ENCODE measurements around the gene PDE11A. TPM values are rescaled to one million over a fixed set of nuclear protein-coding genes. Genes with fewer than 3 reads are reported as not detected.
"Not testable (repeated sequence)": the region's sequence is repeated elsewhere in the genome, so short reads cannot be mapped to it uniquely, and the experiment has no call there.

PDE11A gene
- total and polyA plus RNA-seq, 2 donors: 0.14 to 0.43 TPM

DNA sequence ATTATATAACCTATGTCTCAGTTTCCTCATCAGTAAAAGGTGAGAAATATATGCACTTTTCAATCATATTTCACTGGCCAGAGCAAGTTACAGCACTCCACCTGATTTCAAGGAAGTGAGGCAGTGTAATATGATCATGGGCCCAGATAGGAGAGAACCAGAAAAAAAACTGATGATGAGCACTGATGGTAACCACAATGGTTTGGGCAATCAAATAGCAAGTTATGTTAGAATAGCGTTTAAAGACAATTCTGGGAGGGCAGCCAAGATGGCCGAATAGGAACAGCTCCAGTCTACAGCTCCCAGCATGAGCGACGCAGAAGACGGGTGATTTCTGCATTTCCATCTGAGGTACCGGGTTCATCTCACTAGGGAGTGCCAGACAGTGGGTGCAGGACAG, 287.4 kb downstream of the PDE11A start:
- WGBS: 95% methylated on average over 6 of the region's 6 CpGs
- H3K4me3 ChIP-seq (ENCODE audit: low read length in 2 of 2); H3K27me3 ChIP-seq (ENCODE audit: control insufficient read depth in 2 of 2, insufficient read depth in 1 of 2, low read length in 1 of 2); H3K4me1 ChIP-seq (ENCODE audit: control insufficient read depth in 2 of 2, insufficient read depth in 2 of 2, low read length in 2 of 2); H3K27ac ChIP-seq (ENCODE audit: low read depth in 1 of 2, low read length in 1 of 2); H3K9me3 ChIP-seq (ENCODE audit: control insufficient read depth in 2 of 2, insufficient read depth in 1 of 2, low read length in 1 of 2); H3K36me3 ChIP-seq (ENCODE audit: control insufficient read depth in 2 of 2, insufficient read depth in 2 of 2, low read length in 1 of 2); DNase-seq (ENCODE audit: low read depth in 6 of 9, low spot score in 9 of 9): not testable (repeated sequence)

DNA sequence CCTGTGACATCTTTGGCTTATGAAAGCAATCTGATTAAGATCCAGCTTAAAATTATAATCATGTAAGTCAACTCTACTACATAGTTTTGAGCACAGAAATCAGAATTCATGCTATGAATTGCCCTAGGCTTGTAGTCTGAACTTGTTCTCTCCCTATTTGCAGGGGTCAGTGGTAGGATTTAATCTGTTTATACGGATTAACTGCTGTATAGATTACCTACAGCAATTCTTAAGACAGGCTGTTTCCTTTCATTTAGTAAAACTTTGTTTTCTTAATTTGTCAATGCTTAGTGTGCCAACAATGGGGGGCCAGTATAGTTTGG, 287.9 kb downstream of the PDE11A start:
- 86% methylated on average over 1 of the region's 1 CpG for WGBS
- peak overlapping the region in 1 of 2 donors; percentile 18 for H3K27ac ChIP-seq (ENCODE audit: low read depth in 1 of 2, low read length in 1 of 2)
- H3K4me1 ChIP-seq (ENCODE audit: control insufficient read depth in 2 of 2, insufficient read depth in 2 of 2, low read length in 2 of 2): no peaks in the 10 kb centered on the region
- no peaks in the 10 kb centered on the region for H3K9me3 ChIP-seq (ENCODE audit: control insufficient read depth in 2 of 2, insufficient read depth in 1 of 2, low read length in 1 of 2)
- DNase-seq (ENCODE audit: low read depth in 6 of 9, low spot score in 9 of 9): no peak
- H3K36me3 ChIP-seq (ENCODE audit: control insufficient read depth in 2 of 2, insufficient read depth in 2 of 2, low read length in 1 of 2): no peaks in the 10 kb centered on the region
- H3K27me3 ChIP-seq (ENCODE audit: control insufficient read depth in 2 of 2, insufficient read depth in 1 of 2, low read length in 1 of 2): no peaks in the 10 kb centered on the region
- no peak overlapping the region for H3K4me3 ChIP-seq (ENCODE audit: low read length in 2 of 2)

DNA sequence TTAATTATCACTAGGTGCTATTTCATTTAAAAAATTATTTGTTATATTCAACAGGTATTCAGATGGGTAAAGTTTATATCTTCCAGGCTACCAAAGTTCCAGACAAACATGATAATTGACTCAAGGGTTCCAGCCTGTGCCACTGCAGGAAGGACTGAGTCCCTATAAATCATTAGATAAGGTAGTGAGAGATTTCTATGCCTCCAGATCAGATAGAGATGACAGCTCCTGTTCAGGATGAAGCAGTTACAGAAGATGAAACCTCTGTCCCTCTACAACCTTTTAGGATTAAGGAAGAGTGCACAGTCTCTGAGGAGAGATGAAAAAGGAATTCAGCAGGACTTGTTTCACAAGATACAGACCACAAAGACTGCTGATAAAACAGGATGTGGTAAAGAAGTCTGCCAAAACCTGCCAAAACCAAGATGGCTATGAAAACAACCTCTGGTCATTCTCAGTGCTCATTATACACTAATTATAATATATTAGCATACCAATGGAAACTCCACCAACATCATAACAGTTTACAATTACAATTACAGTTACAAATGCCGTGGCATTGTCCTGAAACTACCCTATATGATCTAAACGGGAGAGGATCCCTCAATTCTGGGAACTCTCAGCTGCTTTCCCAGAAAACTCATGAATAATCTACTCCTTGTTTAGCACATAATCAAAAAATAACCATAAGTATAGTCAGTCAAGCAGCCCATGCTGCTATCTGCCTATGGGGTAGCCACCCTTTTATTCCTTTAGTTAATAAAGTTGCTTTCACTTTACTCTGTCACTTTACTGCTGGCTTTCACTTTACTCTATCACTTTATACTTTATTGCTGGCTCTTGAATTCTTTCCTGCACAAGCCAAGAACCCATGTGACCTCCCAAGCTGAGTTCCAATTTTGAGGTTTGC, 288.5 kb downstream of the PDE11A start:
- H3K4me1 ChIP-seq (ENCODE audit: control insufficient read depth in 2 of 2, insufficient read depth in 2 of 2, low read length in 2 of 2): no peaks in the 10 kb centered on the region
- no peaks in the 10 kb centered on the region for H3K9me3 ChIP-seq (ENCODE audit: control insufficient read depth in 2 of 2, insufficient read depth in 1 of 2, low read length in 1 of 2)
- no peak overlapping the region for H3K27ac ChIP-seq (ENCODE audit: low read depth in 1 of 2, low read length in 1 of 2)
- DNase-seq (ENCODE audit: low read depth in 6 of 9, low spot score in 9 of 9): peak in 2 of 9 donors; percentile 5 to 22
- no peaks in the 10 kb centered on the region for H3K36me3 ChIP-seq (ENCODE audit: control insufficient read depth in 2 of 2, insufficient read depth in 2 of 2, low read length in 1 of 2)
- H3K4me3 ChIP-seq (ENCODE audit: low read length in 2 of 2): no peak overlapping the region
- WGBS: 39% methylated on average over 2 of the region's 2 CpGs
- H3K27me3 ChIP-seq (ENCODE audit: control insufficient read depth in 2 of 2, insufficient read depth in 1 of 2, low read length in 1 of 2): no peaks in the 10 kb centered on the region

DNA sequence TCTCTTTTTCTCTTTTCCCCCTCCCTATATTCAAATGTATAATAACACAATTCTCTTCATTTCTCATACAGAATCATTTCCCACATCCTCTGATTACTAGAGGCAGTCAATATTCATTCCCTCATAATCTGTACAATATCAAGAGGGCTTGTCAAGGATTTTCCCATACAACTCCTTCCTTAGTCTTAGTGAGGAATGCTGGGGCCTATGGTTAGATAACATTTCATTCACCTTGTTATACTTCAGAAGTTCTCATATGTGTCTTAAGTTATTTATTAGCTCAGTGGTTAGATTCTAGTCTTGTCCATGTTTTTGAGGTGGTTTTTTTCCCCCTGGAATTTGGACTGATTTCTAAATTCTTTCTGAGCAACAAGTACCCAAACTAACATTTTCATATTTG, 289.5 kb downstream of the PDE11A start:
- H3K27me3 ChIP-seq (ENCODE audit: control insufficient read depth in 2 of 2, insufficient read depth in 1 of 2, low read length in 1 of 2): no peaks in the 10 kb centered on the region
- H3K4me1 ChIP-seq (ENCODE audit: control insufficient read depth in 2 of 2, insufficient read depth in 2 of 2, low read length in 2 of 2): no peaks in the 10 kb centered on the region
- DNase-seq (ENCODE audit: low read depth in 6 of 9, low spot score in 9 of 9): no peak
- H3K4me3 ChIP-seq (ENCODE audit: low read length in 2 of 2): no peak overlapping the region
- no peaks in the 10 kb centered on the region for H3K36me3 ChIP-seq (ENCODE audit: control insufficient read depth in 2 of 2, insufficient read depth in 2 of 2, low read length in 1 of 2)
- H3K9me3 ChIP-seq (ENCODE audit: control insufficient read depth in 2 of 2, insufficient read depth in 1 of 2, low read length in 1 of 2): no peaks in the 10 kb centered on the region
- H3K27ac ChIP-seq (ENCODE audit: low read depth in 1 of 2, low read length in 1 of 2): no peak overlapping the region

DNA sequence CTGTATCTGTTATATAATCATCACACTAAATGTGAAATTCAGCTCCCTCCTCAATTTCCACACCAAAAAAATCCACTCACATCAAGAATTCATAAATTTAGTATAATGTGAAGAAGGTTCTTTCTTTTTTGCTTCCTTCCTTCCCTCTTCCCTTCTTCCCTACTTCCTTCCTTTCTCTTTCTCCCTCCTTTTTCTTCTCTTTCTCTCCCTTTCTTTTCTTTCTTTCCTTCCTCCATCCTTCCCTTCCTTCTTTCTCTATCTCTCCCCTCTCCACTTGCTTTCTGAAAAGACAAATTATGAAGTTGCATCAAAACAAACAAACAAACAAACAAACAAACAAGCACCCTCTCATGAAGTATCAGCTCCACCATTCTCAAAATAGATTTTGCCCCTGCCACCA, 290.0 kb downstream of the PDE11A start:
- H3K36me3 ChIP-seq (ENCODE audit: control insufficient read depth in 2 of 2, insufficient read depth in 2 of 2, low read length in 1 of 2): no peaks in the 10 kb centered on the region
- no peaks in the 10 kb centered on the region for H3K4me1 ChIP-seq (ENCODE audit: control insufficient read depth in 2 of 2, insufficient read depth in 2 of 2, low read length in 2 of 2)
- H3K27ac ChIP-seq (ENCODE audit: low read depth in 1 of 2, low read length in 1 of 2): no peak overlapping the region
- no peaks in the 10 kb centered on the region for H3K27me3 ChIP-seq (ENCODE audit: control insufficient read depth in 2 of 2, insufficient read depth in 1 of 2, low read length in 1 of 2)
- H3K9me3 ChIP-seq (ENCODE audit: control insufficient read depth in 2 of 2, insufficient read depth in 1 of 2, low read length in 1 of 2): no peaks in the 10 kb centered on the region
- DNase-seq (ENCODE audit: low read depth in 6 of 9, low spot score in 9 of 9): no peak
- no peak overlapping the region for H3K4me3 ChIP-seq (ENCODE audit: low read length in 2 of 2)

DNA sequence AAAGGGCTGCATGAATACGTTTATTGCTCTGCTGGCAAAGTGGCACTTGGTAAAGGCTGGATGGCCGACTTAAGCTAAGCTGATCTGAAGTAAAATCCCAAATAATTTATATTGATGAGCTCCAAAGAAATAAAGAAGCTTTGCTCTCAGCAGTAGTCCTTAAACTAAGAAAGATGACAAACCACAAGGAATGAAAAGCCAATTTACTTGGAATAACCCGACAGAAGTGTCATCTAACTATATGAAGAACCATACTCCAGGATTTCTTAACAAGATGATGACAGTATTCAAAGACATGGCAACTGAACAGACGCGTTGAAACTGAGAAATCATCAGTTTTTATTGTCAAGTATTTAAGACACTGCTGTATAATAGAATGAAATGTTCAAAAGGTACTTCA, 294.1 kb downstream of the PDE11A start:
- DNase-seq (ENCODE audit: low read depth in 6 of 9, low spot score in 9 of 9): no peak
- H3K4me3 ChIP-seq (ENCODE audit: low read length in 2 of 2): no peak overlapping the region
- 97% methylated on average over 5 of the region's 5 CpGs for WGBS
- H3K9me3 ChIP-seq (ENCODE audit: control insufficient read depth in 2 of 2, insufficient read depth in 1 of 2, low read length in 1 of 2): no peaks in the 10 kb centered on the region
- no peaks in the 10 kb centered on the region for H3K27me3 ChIP-seq (ENCODE audit: control insufficient read depth in 2 of 2, insufficient read depth in 1 of 2, low read length in 1 of 2)
- H3K27ac ChIP-seq (ENCODE audit: low read depth in 1 of 2, low read length in 1 of 2): no peak overlapping the region
- H3K36me3 ChIP-seq (ENCODE audit: control insufficient read depth in 2 of 2, insufficient read depth in 2 of 2, low read length in 1 of 2): no peaks in the 10 kb centered on the region
- H3K4me1 ChIP-seq (ENCODE audit: control insufficient read depth in 2 of 2, insufficient read depth in 2 of 2, low read length in 2 of 2): no peaks in the 10 kb centered on the region

DNA sequence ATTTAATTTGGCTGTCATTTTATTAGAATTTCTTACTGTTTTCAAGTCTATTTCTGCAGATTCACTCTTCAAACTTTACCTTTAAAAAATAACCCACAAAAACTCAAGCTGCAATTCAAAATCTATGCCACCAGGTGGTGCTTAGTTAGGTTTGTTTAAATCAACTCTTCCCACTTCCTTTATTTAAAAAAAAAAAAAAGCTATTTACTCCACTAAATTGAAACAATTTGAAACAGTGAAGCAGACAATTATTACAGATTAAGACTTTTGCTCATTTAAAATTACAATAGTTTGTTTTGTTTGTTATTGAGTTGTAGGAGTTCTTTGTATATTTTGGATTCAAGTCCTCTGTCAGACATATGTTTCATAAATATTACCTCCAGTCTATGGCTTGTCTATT, 300.0 kb downstream of the PDE11A start:
- no peaks in the 10 kb centered on the region for H3K36me3 ChIP-seq (ENCODE audit: control insufficient read depth in 2 of 2, insufficient read depth in 2 of 2, low read length in 1 of 2)
- no peaks in the 10 kb centered on the region for H3K9me3 ChIP-seq (ENCODE audit: control insufficient read depth in 2 of 2, insufficient read depth in 1 of 2, low read length in 1 of 2)
- peak in 4 of 9 donors; percentile 23 to 61 (median 32) for DNase-seq (ENCODE audit: low read depth in 6 of 9, low spot score in 9 of 9)
- no peaks in the 10 kb centered on the region for H3K4me1 ChIP-seq (ENCODE audit: control insufficient read depth in 2 of 2, insufficient read depth in 2 of 2, low read length in 2 of 2)
- H3K4me3 ChIP-seq (ENCODE audit: low read length in 2 of 2): no peak overlapping the region
- no peak overlapping the region for H3K27ac ChIP-seq (ENCODE audit: low read depth in 1 of 2, low read length in 1 of 2)
- no peaks in the 10 kb centered on the region for H3K27me3 ChIP-seq (ENCODE audit: control insufficient read depth in 2 of 2, insufficient read depth in 1 of 2, low read length in 1 of 2)

DNA sequence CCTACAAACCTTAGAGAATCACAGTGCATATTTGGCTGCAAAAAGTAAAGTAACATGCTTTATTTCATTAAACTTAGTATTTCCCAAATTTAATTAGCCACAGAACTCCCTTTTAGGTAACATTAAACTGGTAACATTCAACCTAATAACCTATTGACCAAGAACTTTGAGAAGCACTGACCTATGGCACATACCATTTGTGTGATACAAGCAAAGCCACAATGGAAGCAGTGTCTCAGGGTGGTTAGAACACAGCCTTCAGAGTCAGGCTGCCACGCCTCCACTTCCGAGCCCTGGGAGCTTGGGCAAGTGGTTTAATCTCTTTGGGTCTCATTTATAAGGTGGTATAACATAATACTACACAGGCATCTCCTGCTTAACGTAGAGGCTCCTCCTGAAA, 301.4 kb downstream of the PDE11A start:
- H3K27me3 ChIP-seq (ENCODE audit: control insufficient read depth in 2 of 2, insufficient read depth in 1 of 2, low read length in 1 of 2): no peaks in the 10 kb centered on the region
- no peaks in the 10 kb centered on the region for H3K9me3 ChIP-seq (ENCODE audit: control insufficient read depth in 2 of 2, insufficient read depth in 1 of 2, low read length in 1 of 2)
- 96% methylated on average over 3 of the region's 3 CpGs for WGBS
- H3K27ac ChIP-seq (ENCODE audit: low read depth in 1 of 2, low read length in 1 of 2): no peak overlapping the region
- no peak overlapping the region for H3K4me3 ChIP-seq (ENCODE audit: low read length in 2 of 2)
- no peaks in the 10 kb centered on the region for H3K36me3 ChIP-seq (ENCODE audit: control insufficient read depth in 2 of 2, insufficient read depth in 2 of 2, low read length in 1 of 2)
- no peaks in the 10 kb centered on the region for H3K4me1 ChIP-seq (ENCODE audit: control insufficient read depth in 2 of 2, insufficient read depth in 2 of 2, low read length in 2 of 2)
- DNase-seq (ENCODE audit: low read depth in 6 of 9, low spot score in 9 of 9): no peak

DNA sequence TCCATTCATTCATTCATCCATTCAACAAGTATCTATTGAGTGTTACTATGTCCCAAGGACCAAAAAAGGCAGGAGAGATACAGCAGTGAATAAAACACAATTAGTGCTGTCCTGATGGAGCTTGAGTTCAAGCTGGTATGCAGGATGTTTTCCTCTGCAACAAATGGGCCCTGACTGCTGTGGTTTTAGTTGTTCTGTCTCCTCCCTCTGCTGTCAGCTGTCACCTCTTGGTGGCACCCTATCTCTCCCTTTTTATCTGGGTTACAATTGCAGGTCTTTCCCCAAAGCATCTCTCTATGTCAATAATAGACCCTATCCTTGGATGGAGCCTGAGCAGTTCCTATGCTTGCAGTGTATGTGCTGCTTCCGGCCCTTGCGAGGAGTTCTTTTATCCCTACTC, 304.8 kb downstream of the PDE11A start:
- H3K27me3 ChIP-seq (ENCODE audit: control insufficient read depth in 2 of 2, insufficient read depth in 1 of 2, low read length in 1 of 2): no peaks in the 10 kb centered on the region
- 98% methylated on average over 2 of the region's 2 CpGs for WGBS
- DNase-seq (ENCODE audit: low read depth in 6 of 9, low spot score in 9 of 9): peak in 1 of 9 donors; percentile 37
- peaks cover 0 to 5% of the 10 kb centered on the region in 2 donors for H3K4me1 ChIP-seq (ENCODE audit: control insufficient read depth in 2 of 2, insufficient read depth in 2 of 2, low read length in 2 of 2)
- H3K4me3 ChIP-seq (ENCODE audit: low read length in 2 of 2): no peak overlapping the region
- no peaks in the 10 kb centered on the region for H3K36me3 ChIP-seq (ENCODE audit: control insufficient read depth in 2 of 2, insufficient read depth in 2 of 2, low read length in 1 of 2)
- H3K27ac ChIP-seq (ENCODE audit: low read depth in 1 of 2, low read length in 1 of 2): no peak overlapping the region
- no peaks in the 10 kb centered on the region for H3K9me3 ChIP-seq (ENCODE audit: control insufficient read depth in 2 of 2, insufficient read depth in 1 of 2, low read length in 1 of 2)

Measured in thymus (tissue), 11 donors.